ENCODE measurements around the gene INSRR.
A peak's percentile ranks its signal among the peaks of the same experiment; 100 is the strongest.

The INSRR gene

DNA sequence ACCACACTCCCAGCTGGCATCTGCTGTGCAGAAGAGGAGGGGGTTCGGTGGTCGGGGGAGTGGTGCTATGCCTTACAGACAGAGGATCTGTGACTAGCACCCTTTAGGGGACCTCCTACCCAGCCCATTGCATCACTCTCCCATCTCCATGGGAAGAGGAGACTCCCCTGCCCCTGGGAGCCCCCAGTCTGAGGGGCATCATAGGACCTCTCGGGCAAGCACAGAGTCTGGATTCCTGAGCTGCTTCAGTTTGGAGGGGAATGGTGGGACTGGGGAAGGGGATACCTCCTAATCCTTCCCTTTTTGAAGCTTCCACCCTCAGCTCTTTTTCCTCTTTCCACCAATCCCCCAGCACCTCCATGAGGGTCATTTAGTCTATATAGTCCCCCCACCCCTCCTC lies 1.4 kb downstream of the INSRR start:
- H3K27ac ChIP-seq: no peak overlapping the region
- TF ChIP-seq, protein P1, sequence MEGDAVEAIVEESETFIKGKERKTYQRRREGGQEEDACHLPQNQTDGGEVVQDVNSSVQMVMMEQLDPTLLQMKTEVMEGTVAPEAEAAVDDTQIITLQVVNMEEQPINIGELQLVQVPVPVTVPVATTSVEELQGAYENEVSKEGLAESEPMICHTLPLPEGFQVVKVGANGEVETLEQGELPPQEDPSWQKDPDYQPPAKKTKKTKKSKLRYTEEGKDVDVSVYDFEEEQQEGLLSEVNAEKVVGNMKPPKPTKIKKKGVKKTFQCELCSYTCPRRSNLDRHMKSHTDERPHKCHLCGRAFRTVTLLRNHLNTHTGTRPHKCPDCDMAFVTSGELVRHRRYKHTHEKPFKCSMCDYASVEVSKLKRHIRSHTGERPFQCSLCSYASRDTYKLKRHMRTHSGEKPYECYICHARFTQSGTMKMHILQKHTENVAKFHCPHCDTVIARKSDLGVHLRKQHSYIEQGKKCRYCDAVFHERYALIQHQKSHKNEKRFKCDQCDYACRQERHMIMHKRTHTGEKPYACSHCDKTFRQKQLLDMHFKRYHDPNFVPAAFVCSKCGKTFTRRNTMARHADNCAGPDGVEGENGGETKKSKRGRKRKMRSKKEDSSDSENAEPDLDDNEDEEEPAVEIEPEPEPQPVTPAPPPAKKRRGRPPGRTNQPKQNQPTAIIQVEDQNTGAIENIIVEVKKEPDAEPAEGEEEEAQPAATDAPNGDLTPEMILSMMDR (conservative IDR thresholded peaks at IDR 0.05): no peak

DNA sequence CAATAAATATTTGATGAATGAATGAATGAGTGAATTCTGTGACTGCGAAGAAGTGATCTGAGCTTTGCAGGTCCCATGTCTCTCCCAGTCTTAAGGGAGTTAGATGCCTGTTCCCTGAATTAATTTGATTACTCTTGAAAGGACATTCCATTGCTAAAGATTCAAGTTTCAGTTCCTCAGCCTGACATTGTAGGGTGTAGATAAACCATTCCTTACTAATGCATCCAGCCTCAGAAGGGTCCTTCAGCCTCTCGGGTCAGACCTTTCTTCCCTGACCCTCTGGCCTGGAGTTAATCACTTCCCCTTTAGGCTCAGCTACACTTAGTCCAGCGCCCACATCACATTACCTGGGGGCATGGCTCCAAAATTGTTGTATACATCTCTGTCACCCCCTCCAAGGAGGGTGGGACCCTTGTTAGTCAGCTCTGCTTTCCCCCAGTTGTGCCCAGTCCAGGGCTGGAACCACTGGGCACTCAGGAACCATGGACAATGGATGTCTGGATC lies 2.6 kb downstream of the INSRR start:
- no peak overlapping the region for H3K27ac ChIP-seq
- TF ChIP-seq, protein P1 (conservative IDR thresholded peaks at IDR 0.05): no peak

DNA sequence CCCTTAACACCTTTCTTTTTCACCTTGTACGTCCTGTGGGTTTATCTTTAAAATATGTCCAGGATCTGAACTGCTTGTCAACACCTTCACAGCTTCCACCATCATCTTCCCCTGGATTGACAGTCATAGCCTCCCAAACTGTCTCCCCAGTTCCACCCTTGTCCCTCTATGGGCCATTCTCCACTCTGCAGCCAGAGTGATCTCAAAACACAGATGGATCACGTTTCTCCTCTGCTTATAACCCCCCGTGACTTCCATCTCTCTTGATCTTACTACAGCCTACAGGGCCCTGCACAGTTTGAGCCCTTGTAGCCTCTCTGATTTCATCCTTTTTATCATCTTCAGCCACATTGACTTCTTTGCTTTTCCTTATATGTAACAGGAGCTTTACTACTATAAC lies 4.3 kb downstream of the INSRR start:
- TF ChIP-seq, protein P1 (conservative IDR thresholded peaks at IDR 0.05): no peak
- H3K27ac ChIP-seq: no peak overlapping the region

DNA sequence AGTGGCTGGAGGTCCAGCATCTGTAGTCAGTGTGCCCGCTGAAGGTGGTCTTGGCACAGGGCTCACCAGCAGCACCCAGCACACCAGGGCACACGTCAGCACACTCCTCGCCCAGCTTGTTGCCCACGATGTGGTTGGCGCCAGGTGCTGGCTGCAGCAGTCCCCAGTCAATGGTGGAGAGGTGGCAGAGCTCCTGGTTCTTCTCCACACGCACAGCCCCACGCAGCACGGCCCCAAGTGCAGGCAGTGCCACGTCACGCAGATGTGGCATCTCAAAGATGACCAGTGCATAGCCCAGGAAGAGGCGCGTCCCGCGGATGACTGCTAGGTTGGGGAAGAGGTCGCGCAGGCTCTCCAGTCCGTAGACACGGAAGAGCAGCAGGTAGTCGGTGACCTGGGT lies 5.2 kb downstream of the INSRR start:
- TF ChIP-seq, protein P1 (conservative IDR thresholded peaks at IDR 0.05): no peak
- no peak overlapping the region for H3K27ac ChIP-seq

DNA sequence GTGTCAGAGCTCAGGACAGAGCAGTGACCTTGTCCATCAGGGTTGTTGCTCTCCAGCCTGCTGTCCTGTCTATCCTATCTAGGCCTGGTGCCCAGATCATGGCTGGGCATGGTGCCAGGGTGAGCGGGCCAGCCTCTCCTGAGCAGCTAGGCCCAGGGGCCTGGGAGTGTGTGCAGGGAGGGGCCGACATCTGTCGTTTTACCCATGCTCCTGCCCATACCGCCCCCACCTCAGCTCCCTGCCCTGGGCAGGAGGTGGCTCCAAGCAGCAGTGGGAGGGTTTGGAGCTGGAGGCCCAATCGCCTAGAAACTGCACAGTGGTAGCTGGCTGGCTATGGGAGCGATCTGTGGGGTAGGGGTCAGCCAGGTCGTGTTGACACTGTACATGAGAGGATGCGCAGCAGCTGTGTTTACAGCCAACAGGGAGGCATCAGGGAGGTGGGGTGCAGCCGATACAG lies 6.5 kb downstream of the INSRR start:
- peak overlapping the region; percentile 36 for H3K27ac ChIP-seq
- TF ChIP-seq, protein P1 (conservative IDR thresholded peaks at IDR 0.05): no peak

DNA sequence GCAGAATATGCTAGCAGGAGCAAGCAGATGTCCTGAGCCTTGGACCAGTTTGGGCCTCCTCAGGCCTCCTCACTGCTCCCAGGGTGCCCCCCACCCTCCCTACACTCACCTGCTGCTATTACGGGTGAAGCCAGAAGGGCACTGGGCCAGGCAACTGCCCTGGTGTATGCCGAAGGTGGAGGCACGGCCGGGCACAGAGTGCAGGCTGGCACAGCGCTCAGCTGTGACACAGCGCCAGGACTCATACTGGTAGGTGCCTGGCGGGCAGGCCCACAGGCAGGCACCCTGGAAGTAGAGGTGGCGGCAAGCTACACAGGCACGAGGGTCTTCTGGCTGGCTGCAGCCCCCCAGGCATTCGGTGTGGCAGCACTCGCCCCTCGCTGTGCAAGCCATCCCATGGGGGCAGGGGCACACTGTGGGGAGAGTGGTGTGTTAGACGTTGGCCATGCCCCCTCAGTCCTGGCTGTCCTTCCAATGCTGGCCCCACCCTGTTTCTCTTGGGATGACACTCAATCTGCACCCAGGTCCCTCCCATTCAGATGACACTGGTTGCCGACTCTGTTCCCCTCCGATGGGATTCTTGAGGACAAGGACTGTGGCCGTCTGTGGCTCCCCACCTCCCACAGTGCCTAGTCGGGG lies 7.0 kb downstream of the INSRR start:
- H3K27ac ChIP-seq: peak overlapping the region; percentile 36
- TF ChIP-seq, protein P1 (conservative IDR thresholded peaks at IDR 0.05): no peak

DNA sequence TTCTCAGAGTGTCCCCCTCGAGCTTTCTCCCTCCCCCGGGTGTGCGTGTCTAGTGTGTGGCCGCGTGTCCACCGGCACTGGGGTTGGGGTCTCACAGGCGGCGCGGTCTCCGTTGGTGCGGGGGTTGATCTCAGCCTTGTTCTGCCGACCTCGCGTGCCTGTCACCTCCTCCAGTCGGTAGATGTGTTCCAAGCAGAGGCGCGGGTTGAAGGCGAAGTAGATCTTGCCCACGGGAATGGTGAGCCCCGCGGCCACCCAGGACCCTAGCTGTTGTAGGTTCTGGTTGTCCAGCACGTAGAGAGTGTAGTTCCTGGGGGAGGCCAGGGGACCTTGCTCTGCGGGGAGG lies 9.8 kb downstream of the INSRR start:
- H3K27ac ChIP-seq: no peak overlapping the region
- TF ChIP-seq, protein P1 (conservative IDR thresholded peaks at IDR 0.05): no peak
